SH-SY5Y (cell line): Measurements from ENCODE around the gene SNX22.

Experiments used
- GATA2 ChIP-seq: IDR thresholded peaks from 2 replicates; pipeline ENCODE4 v1.6.1; 2011; ENCODE audit warnings: mild to moderate bottlenecking, low read depth, low read length
- GATA3 ChIP-seq: IDR thresholded peaks from 2 replicates; pipeline ENCODE4 v1.6.1; 2011; ENCODE audit warnings: low read depth, mild to moderate bottlenecking, low read length, moderate library complexity

SNX22 gene

DNA sequence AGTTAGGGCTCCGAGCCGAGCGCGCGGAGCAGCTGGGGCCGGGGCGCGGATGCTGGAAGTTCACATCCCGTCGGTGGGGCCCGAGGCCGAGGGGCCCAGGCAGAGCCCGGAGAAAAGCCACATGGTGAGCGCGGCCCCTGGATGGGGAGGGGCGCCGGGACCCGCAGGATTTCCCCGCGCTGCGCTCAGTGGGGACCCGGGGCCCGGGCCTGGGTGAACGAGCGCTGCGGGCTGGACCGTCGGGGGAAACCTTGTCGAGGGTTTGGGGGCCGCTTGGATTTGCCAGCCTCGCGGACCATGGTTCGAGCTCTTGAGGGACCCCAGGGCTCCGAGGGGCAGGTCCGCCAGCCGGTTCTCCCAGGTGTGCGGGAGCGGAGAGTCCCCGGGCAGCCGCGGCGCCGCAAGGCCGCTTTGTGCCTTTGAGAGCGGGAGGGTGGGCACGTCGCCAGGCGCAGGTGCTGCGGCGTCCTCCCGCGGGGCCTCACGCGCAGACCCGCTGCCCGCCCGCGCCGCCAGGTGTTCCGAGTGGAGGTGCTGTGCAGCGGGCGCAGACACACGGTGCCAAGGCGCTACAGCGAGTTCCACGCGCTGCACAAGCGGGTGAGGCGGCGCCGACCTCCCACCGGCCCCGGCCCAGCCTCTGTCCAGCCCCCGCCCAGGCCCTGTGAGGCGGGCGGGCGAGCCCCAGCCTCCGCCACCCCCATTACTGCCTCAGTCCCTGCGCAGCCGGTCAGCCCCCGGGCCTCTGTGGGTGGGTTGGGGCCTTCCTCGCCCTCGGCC lies at the start of gene SNX22:
Gene SNX22, plus strand, starts transcription at position 5 of the 780 bp plus-strand sequence. Its CDS starts 45 bp downstream, at position 50.
- TF ChIP-seq GATA2 = no peak
- TF ChIP-seq GATA3 = no peak

DNA sequence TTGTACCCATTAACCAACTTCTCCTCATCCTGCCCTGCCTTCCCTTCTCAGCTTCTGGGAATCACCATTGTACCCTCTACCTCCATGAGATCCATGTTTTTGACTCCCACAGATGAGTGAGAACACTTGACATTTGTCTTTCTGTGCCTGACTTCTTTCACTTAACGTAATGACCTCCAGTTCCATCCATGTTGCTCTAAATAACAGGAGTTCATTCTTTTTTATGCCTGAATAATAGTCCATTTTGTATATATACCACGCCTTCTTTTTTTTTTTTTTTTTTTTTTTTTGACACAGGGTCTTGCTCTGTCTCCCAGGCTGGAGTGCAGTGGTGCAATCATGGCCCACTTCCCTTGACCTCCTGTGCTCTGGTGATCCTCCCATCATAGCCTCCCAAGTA lies 49.0 kb upstream of the SNX22 start:
- TF ChIP-seq GATA3 (no peak), GATA2 (no peak)

- TF ChIP-seq GATA3 (no peak), GATA2 (no peak)
These were observed 46.3 kb upstream of the SNX22 start for GRCh38 chr15:64105113-64105704.

DNA sequence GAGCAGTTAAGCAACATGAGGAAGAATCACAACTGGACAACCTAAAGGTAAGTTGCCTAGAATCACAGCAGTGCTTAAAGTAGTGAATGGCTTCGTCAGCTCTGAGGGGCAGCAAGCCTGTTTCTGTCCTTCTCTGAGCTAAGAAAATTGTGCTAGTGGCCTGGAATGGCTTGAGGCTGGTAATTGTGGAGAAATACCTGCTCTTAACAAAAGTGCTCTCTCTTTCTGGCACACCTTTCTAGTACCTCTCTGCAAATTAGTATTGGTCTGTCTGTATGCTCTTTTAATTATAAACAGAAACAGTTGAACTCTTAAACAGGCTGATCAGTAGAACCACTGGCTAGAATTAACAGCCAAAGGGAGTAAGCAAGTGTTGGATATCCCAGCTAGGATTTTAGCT lies 44.2 kb upstream of the SNX22 start:
- TF ChIP-seq GATA2 = no peak
- no peak for TF ChIP-seq GATA3

GRCh38 chr15:64110950-64111678 lies 40.4 kb upstream of the SNX22 start:
- TF ChIP-seq GATA2 = no peak
- no peak for TF ChIP-seq GATA3

GRCh38 chr15:64111679-64112050 lies 39.9 kb upstream of the SNX22 start:
- TF ChIP-seq GATA3 (no peak), GATA2 (no peak)

DNA sequence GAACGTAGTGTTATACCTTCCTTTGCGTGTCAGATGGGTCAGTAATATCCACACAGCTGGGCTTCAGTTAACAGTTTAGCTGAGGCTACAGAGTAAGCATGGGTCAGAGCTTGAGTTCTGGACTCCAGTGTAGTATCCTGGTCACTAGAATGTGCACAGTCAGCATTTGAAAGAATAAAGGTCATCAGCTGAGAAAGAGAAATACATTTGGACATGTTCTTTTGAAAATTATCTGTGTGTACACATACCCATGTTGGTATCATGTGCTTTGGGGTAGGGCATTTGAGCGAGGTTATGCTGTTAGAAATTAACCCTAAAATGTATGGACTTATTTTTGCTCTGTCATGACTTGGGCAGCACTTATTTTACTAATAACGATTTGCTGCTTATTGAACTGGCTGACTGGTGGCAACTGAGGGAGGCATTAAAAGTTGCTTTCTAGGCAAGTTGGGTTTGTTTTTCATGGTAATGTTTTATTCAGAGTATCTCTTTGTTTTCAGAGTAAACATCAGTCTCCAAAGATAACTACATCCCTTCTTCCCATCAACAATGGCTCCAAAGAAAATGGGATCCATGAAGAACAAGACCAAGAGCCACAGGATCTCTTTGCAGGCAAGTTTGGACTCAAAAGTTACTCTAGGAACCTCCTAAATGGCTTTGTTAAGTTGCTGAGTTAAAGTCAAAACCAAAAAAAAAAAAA lies 39.3 kb upstream of the SNX22 start:
- TF ChIP-seq GATA2 (no peak), GATA3 (no peak)

GRCh38 chr15:64112904-64113303 lies 38.6 kb upstream of the SNX22 start:
- TF ChIP-seq GATA2 = no peak
- no peak for TF ChIP-seq GATA3

GRCh38 chr15:64117759-64118487 lies 33.6 kb upstream of the SNX22 start:
- no peak for TF ChIP-seq GATA2
- no peak for TF ChIP-seq GATA3

- TF ChIP-seq GATA3 (no peak), GATA2 (no peak)
These were observed 29.9 kb upstream of the SNX22 start for GRCh38 chr15:64121614-64122013.

- TF ChIP-seq GATA3 = no peak
- no peak for TF ChIP-seq GATA2
These were observed 29.1 kb upstream of the SNX22 start for GRCh38 chr15:64122444-64122843.

DNA sequence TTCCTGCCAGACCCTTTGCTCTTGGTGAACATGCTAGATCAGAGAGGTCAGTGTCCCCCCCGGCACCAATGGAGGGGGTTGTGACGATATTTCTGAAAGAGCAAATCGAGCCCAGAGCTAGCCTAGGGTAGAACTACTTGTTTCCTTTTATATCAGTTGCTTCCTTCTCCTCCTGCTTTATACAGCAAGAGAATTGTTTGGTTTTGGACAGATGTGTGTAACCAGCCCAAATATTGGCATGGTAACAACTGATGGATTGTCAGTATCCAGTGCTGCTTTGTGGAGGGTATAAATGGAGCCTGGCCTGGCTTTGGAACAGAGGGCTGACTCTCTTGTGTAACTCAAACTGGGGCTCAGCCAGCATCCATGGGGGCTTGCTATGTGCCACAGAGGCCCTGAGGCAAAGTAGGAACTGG lies 28.6 kb upstream of the SNX22 start:
- TF ChIP-seq GATA3 (no peak), GATA2 (no peak)

GRCh38 chr15:64125978-64126377 lies 25.6 kb upstream of the SNX22 start:
- TF ChIP-seq GATA3 (no peak), GATA2 (no peak)
